A673 (cell line): ENCODE measurements around the gene MED22. TPM values are rescaled to one million over a fixed set of nuclear protein-coding genes. Genes with fewer than 3 reads are reported as not detected.
A peak's percentile ranks its signal among the peaks of the same experiment; 100 is the strongest.

Experiments used
- BruUV-seq: library from RNA; stranded (reverse); fragments of 400-500 nt; replicated peaks from 2 replicates; lab custom pipeline; 2021; lab: Mats Ljungman, UMichigan
- CTCF ChIA-PET: fragments of 300-600 bp; sonication (Branson Sonifier 250); formaldehyde crosslinking; loops from one replicate; lab custom pipeline; 2022; ENCODE audit warnings: antibody characterized with exemption; lab: Charles Lee
- POLR2A ChIA-PET: fragments of 300-600 bp; sonication (Branson Sonifier 250); formaldehyde crosslinking; loops from one replicate; lab custom pipeline; 2022; ENCODE audit warnings: antibody characterized with exemption; ENCODE audit not compliant: low non-redundant PET; lab: Charles Lee
- DNase-seq: peaks from one replicate; pipeline ENCODE4 v3.0.0-alpha.2; 2015; ENCODE audit warnings: low spot score
- H3K27ac ChIP-seq: fragments of 200-600 bp; sonication (generic); 2 replicates; pipeline ENCODE4 v1.5.1; 2016; ENCODE audit warnings: mixed run types, low read depth, mild to moderate bottlenecking, mixed read lengths, antibody characterized with exemption, low read length; ENCODE audit not compliant: poor library complexity, severe bottlenecking
- H3K27me3 ChIP-seq: fragments of 200-600 bp; sonication (generic); replicated peaks from 2 replicates; pipeline ENCODE4 v1.6.1; 2017; ENCODE audit warnings: mixed run types, low read depth, mild to moderate bottlenecking, mixed read lengths, antibody characterized with exemption, low read length; ENCODE audit not compliant: insufficient read depth, poor library complexity
- H3K36me3 ChIP-seq: fragments of 200-600 bp; sonication (generic); 2 replicates; pipeline ENCODE4 v1.6.1; 2016; ENCODE audit warnings: mixed run types, mild to moderate bottlenecking, mixed read lengths, antibody characterized with exemption, low read length; ENCODE audit not compliant: insufficient read depth, poor library complexity, severe bottlenecking
- H3K4me1 ChIP-seq: fragments of 200-600 bp; sonication (generic); 2 replicates; pipeline ENCODE4 v1.6.1; 2017; ENCODE audit warnings: mixed run types, mild to moderate bottlenecking, mixed read lengths, antibody characterized with exemption, low read length; ENCODE audit not compliant: insufficient read depth, poor library complexity, severe bottlenecking
- H3K4me3 ChIP-seq: fragments of 200-600 bp; sonication (generic); 2 replicates; pipeline ENCODE4 v1.5.1; 2016; ENCODE audit warnings: low read depth, mixed run types, mild to moderate bottlenecking, mixed read lengths, low read length; ENCODE audit not compliant: poor library complexity, severe bottlenecking
- H3K9me3 ChIP-seq: fragments of 200-600 bp; sonication (generic); 2 replicates; pipeline ENCODE4 v1.6.1; 2016; ENCODE audit warnings: mixed run types, low read depth, mild to moderate bottlenecking, mixed read lengths, antibody characterized with exemption, low read length; ENCODE audit not compliant: poor library complexity, severe bottlenecking
- EZH2 ChIP-seq: fragments of 200-600 bp; sonication (generic); IDR thresholded peaks from 2 replicates; pipeline ENCODE4 v1.6.1; 2017; ENCODE audit warnings: borderline replicate concordance, low read depth, mild to moderate bottlenecking, mixed read lengths, antibody characterized with exemption, low read length; ENCODE audit not compliant: poor library complexity, severe bottlenecking
- intact Hi-C: fragments of 100-400 bp; cut with micrococcal nuclease; formaldehyde crosslinking; loops from one replicate; pipeline ENCODE4 v1.10.0; 2022; ENCODE audit not compliant: unreplicated experiment
- total RNA-seq: library from RNA; stranded (reverse); gene quantifications from 2 replicates; pipeline ENCODE4 v1.2.3, GENCODE V29; 2021
- TF ChIP-seq, protein P1 (sequence below): fragments of 300-800, 200-600 bp; sonication (generic); conservative IDR thresholded peaks from 2 replicates; pipeline ENCODE4 v1.5.1; 2017; ENCODE audit warnings: low read depth, mild to moderate bottlenecking, antibody characterized with exemption, low read length, moderate library complexity, mixed read lengths

MED22 gene
- total RNA-seq, 1 experiment from 2014 or later = 46.2 TPM

DNA sequence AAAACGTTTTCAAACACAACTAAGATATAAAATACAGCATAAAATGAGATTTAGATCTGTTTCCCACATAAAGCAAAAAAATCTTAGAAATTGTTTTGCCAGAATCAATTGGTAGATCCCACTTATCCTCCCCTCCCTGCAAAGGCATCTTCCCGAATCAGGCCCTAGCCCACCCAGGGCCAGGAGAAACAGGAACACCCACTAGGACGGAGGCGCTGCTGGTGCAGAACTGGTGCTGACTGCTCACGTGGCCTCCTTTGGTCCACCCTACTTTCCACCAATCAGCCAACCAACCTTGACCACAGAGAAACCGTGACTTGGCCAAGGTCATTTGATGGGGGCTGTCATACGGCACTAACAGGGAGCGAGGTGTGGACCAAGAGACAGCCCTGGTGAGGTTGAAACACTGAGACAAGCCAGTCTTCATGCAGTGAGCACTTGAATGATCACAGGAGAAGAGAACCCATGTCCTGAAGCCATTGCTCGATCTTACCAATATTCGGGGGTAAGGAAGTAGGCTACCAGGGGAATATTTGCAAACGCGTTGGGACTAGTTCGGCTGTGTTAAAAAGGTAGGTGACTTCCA lies 13.7 kb upstream of the MED22 start:
- ChIA-PET CTCF (no interaction called here), POLR2A (no interaction called here)
- no peak for DNase-seq
- no peak overlapping the region for H3K27ac ChIP-seq
- H3K27me3 ChIP-seq = no peaks in the 10 kb centered on the region
- no peak overlapping the region for H3K4me3 ChIP-seq
- peaks cover 15% of the 10 kb centered on the region for H3K4me1 ChIP-seq
- BruUV-seq = no TSS peak
- no peak for TF ChIP-seq EZH2
- TF ChIP-seq, protein P1, sequence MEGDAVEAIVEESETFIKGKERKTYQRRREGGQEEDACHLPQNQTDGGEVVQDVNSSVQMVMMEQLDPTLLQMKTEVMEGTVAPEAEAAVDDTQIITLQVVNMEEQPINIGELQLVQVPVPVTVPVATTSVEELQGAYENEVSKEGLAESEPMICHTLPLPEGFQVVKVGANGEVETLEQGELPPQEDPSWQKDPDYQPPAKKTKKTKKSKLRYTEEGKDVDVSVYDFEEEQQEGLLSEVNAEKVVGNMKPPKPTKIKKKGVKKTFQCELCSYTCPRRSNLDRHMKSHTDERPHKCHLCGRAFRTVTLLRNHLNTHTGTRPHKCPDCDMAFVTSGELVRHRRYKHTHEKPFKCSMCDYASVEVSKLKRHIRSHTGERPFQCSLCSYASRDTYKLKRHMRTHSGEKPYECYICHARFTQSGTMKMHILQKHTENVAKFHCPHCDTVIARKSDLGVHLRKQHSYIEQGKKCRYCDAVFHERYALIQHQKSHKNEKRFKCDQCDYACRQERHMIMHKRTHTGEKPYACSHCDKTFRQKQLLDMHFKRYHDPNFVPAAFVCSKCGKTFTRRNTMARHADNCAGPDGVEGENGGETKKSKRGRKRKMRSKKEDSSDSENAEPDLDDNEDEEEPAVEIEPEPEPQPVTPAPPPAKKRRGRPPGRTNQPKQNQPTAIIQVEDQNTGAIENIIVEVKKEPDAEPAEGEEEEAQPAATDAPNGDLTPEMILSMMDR = no peak
- no peaks in the 10 kb centered on the region for H3K9me3 ChIP-seq
- intact Hi-C loops = no loop called here
- H3K36me3 ChIP-seq = peaks cover 60% of the 10 kb centered on the region

DNA sequence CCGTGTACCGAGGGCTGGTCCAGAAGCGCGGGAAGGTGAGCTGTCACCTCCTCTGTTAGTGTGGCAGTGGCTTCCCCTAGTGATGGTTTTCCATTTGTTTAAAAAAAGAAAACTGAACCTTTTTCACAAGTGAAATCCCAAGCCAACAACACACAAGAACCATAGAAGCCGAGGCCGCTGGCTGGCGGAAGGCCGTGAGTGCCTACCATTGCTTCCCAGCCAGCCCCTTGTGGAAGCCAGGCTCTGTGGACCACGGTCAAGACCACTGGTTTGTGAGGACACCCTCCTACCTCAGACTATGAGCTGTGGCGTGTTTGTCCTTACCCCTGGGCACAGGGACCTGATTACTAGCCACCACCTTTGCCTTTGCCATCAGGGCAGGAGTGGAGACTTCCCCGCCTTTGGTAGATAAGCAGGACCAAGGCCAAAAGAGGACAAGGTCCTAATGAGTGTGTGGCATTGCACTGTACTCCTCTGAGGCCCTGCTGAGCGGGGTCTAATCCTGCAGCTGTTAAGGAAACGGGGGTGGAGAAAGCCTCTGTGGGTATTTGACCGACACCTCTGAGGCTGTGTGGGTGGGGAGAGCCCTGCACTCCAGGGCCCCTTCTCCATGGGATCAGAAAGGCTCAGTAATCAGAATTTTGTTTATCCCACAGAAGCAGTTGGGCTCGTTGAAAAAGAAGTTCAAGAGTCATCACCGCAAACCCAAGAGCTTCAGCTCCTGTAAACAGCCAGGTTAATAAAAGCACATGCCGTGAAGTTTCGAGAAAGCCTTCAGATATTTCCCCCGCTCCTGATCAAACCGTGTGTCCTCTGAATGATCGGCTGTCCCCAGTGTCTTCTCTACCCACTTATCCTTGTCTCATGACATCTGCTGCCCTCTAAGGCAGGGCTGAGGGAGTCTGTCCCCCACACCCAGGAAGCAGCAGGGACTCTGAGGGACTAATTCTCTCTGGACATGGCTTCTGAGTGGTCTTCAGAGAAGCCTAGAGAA lies 12.8 kb upstream of the MED22 start:
- Histone ChIP-seq H3K27ac (peak overlapping the region; percentile 61), H3K9me3 (no peaks in the 10 kb centered on the region), H3K4me1 (peaks cover 15% of the 10 kb centered on the region), H3K27me3 (no peaks in the 10 kb centered on the region), H3K4me3 (no peak overlapping the region), H3K36me3 (peaks cover 51% of the 10 kb centered on the region)
- POLR2A ChIA-PET = interaction anchor here (0.6 kb wide), 1 partner anchor 125 kb away, joined by 3 read pairs; no protein-coding TSS in a partner anchor
- BruUV-seq = no TSS peak
- CTCF ChIA-PET = no interaction called here
- peak; percentile 19 for DNase-seq
- intact Hi-C loops = no loop called here
- TF ChIP-seq EZH2 = no peak
- TF ChIP-seq, protein P1 = no peak

DNA sequence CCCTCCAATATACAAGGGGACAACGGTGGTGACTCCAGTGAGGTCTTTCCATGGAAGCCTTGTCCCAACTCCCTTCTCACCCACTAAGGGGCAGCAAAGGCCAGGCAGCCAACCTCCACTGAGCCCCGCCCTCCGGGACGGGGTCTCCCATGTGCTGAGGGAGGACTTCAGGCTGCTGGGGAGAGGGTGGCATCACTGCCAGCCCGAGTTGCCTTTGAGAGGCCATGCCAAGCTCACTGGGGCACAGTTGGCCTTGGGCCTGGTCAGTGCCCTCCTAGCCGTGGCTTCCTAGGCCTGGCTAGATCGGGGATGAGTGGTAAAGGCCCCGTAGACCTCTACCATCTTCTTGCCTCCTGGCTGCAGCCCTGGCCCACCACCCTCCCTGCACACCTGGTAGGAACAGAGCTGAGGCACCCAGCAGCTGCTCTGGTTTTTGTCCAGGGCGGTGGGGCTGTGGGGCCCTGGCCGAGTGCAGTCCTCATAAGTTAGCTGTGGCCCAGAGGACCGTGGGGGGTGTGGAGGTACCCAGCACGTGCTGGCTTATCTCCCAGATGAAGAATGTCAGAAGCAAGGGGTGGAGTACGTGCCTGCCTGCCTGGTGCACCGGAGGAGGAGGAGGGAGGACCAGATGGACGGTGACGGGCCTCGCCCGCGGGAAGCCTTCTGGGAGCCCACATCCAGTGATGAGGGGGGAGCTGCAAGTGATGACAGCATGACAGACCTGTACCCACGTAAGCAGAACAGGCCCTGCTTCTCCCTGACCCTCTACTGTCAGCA lies 11.7 kb upstream of the MED22 start:
- TF ChIP-seq EZH2 = no peak
- TF ChIP-seq, protein P1 = 0 out of 2 replicates have a peak, but pooled peaks have one; percentile 33
- intact Hi-C loops = loop anchor here (1.0 kb wide), 1 partner anchor 127 kb away; no protein-coding TSS in a partner anchor
- Histone ChIP-seq H3K36me3 (peaks cover 40% of the 10 kb centered on the region), H3K27me3 (no peaks in the 10 kb centered on the region), H3K9me3 (no peaks in the 10 kb centered on the region), H3K4me1 (peaks cover 19% of the 10 kb centered on the region), H3K27ac (no peak overlapping the region), H3K4me3 (no peak overlapping the region)
- peak; percentile 43 for DNase-seq
- ChIA-PET CTCF (no interaction called here), POLR2A (no interaction called here)
- BruUV-seq = no TSS peak
